BLaER1 (cell line): ENCODE data around the gene ZDHHC11B.
A peak's percentile ranks its signal among the peaks of the same experiment; 100 is the strongest.
"Not testable (repeated sequence)": the region's sequence is repeated elsewhere in the genome, so short reads cannot be mapped to it uniquely, and the experiment has no call there.

ENCODE experiments used
- H3K27ac ChIP-seq: shearing (Covaris generic); formaldehyde crosslinking; 2 replicates; pipeline ENCODE4 v1.8.1; 2022
- H3K27me3 ChIP-seq: shearing (Covaris generic); formaldehyde crosslinking; 2 replicates; pipeline ENCODE4 v1.8.1; 2022
- H3K36me3 ChIP-seq: shearing (Covaris generic); formaldehyde crosslinking; 2 replicates; pipeline ENCODE4 v1.8.1; 2022
- H3K4me1 ChIP-seq: shearing (Covaris generic); formaldehyde crosslinking; 2 replicates; pipeline ENCODE4 v1.8.1; 2022
- H3K4me2 ChIP-seq: shearing (Covaris generic); formaldehyde crosslinking; 2 replicates; pipeline ENCODE4 v1.8.1; 2022
- H3K4me3 ChIP-seq: shearing (Covaris generic); formaldehyde crosslinking; 2 replicates; pipeline ENCODE4 v1.8.1; 2022
- H3K9ac ChIP-seq: shearing (Covaris generic); formaldehyde crosslinking; 2 replicates; pipeline ENCODE4 v1.8.1; 2022
- H3K9me3 ChIP-seq: shearing (Covaris generic); formaldehyde crosslinking; 2 replicates; pipeline ENCODE4 v1.8.1; 2022
- H4K20me1 ChIP-seq: shearing (Covaris generic); formaldehyde crosslinking; 2 replicates; pipeline ENCODE4 v1.8.1; 2022
- Cebpa-rat ChIP-seq: shearing (Covaris generic); IDR thresholded peaks from 2 replicates; pipeline ENCODE4 v1.8.1; 2022

Gene ZDHHC11B

GRCh38 chr5:692529-693041 lies 91.9 kb downstream of the ZDHHC11B start:
- H3K9me3 ChIP-seq, H3K4me1 ChIP-seq, H3K36me3 ChIP-seq, H4K20me1 ChIP-seq, H3K27ac ChIP-seq, H3K9ac ChIP-seq: not testable (repeated sequence)
- H3K27me3 ChIP-seq = peaks cover 20% of the 10 kb centered on the region
- peak overlapping the region; percentile 63 for H3K4me3 ChIP-seq
- H3K4me2 ChIP-seq = peak overlapping the region; percentile 88

GRCh38 chr5:691817-692528 lies 92.6 kb downstream of the ZDHHC11B start:
- no peak overlapping the region for H3K27ac ChIP-seq
- no peak for TF ChIP-seq Cebpa-rat
- H3K4me3 ChIP-seq = peak overlapping the region; percentile 63; the same call in 1 of the 2 replicates
- H3K9me3 ChIP-seq = no peaks in the 10 kb centered on the region
- H3K36me3 ChIP-seq = no peaks in the 10 kb centered on the region
- 0 out of 2 replicates have a peak, but pooled peaks cover 4% of the 10 kb centered on the region for H3K4me1 ChIP-seq
- peaks cover 20% of the 10 kb centered on the region for H3K27me3 ChIP-seq
- no peaks in the 10 kb centered on the region for H4K20me1 ChIP-seq
- peak overlapping the region; percentile 88 for H3K4me2 ChIP-seq
- H3K9ac ChIP-seq = no peak overlapping the region

GRCh38 chr5:691049-691448 lies 93.5 kb downstream of the ZDHHC11B start:
- not testable (repeated sequence) for H3K9me3 ChIP-seq, H3K4me2 ChIP-seq, H3K9ac ChIP-seq, H4K20me1 ChIP-seq, H3K36me3 ChIP-seq, H3K27ac ChIP-seq, H3K4me1 ChIP-seq, H3K4me3 ChIP-seq
- peaks cover 20% of the 10 kb centered on the region for H3K27me3 ChIP-seq

GRCh38 chr5:690293-690692 lies 94.2 kb downstream of the ZDHHC11B start:
- not testable (repeated sequence) for H3K4me2 ChIP-seq, H3K9me3 ChIP-seq, H3K27ac ChIP-seq, H3K9ac ChIP-seq, H4K20me1 ChIP-seq, H3K4me3 ChIP-seq, H3K4me1 ChIP-seq, H3K36me3 ChIP-seq
- H3K27me3 ChIP-seq = peaks cover 20% of the 10 kb centered on the region

- not testable (repeated sequence) for H3K4me3 ChIP-seq, H3K4me2 ChIP-seq, H3K27ac ChIP-seq, H3K9me3 ChIP-seq, H3K9ac ChIP-seq, H3K36me3 ChIP-seq
- Histone ChIP-seq H4K20me1 (peaks cover 18% of the 10 kb centered on the region), H3K27me3 (peaks cover 16% of the 10 kb centered on the region), H3K4me1 (peaks cover 14% of the 10 kb centered on the region)
These were observed 96.0 kb downstream of the ZDHHC11B start for GRCh38 chr5:688348-689010.

GRCh38 chr5:686936-687335 lies 97.6 kb downstream of the ZDHHC11B start:
- H3K4me1 ChIP-seq = peaks cover 11% of the 10 kb centered on the region
- not testable (repeated sequence) for H3K36me3 ChIP-seq, H3K27me3 ChIP-seq

GRCh38 chr5:686172-686523 lies 98.4 kb downstream of the ZDHHC11B start:
- not testable (repeated sequence) for H3K9ac ChIP-seq
- Histone ChIP-seq H4K20me1 (peaks cover 28% of the 10 kb centered on the region), H3K4me1 (peaks cover 11% of the 10 kb centered on the region)

More at GRCh38 chr5:686936-687335, 97.6 kb downstream of the ZDHHC11B start:
- H3K4me2 ChIP-seq, H3K9me3 ChIP-seq, H3K4me3 ChIP-seq, H3K27ac ChIP-seq, H3K9ac ChIP-seq: not testable (repeated sequence)
- H4K20me1 ChIP-seq = peaks cover 28% of the 10 kb centered on the region

GRCh38 chr5:685262-686171 lies 99.0 kb downstream of the ZDHHC11B start:
- Histone ChIP-seq H3K4me3 (no peak overlapping the region), H3K4me2 (no peak overlapping the region), H3K27ac (no peak overlapping the region), H3K27me3 (no peaks in the 10 kb centered on the region), H4K20me1 (peaks cover 28% of the 10 kb centered on the region), H3K36me3 (no peaks in the 10 kb centered on the region), H3K9ac (no peak overlapping the region), H3K9me3 (no peaks in the 10 kb centered on the region), H3K4me1 (peaks cover 11% of the 10 kb centered on the region)
- no peak for TF ChIP-seq Cebpa-rat

More at GRCh38 chr5:686172-686523, 98.4 kb downstream of the ZDHHC11B start:
- not testable (repeated sequence) for H3K4me3 ChIP-seq, H3K9me3 ChIP-seq, H3K27ac ChIP-seq, H3K36me3 ChIP-seq, H3K4me2 ChIP-seq, H3K27me3 ChIP-seq

GRCh38 chr5:684751-685216 lies 99.7 kb downstream of the ZDHHC11B start:
- H3K9ac ChIP-seq = no peak overlapping the region
- H3K27me3 ChIP-seq = no peaks in the 10 kb centered on the region
- H3K36me3 ChIP-seq = no peaks in the 10 kb centered on the region
- no peak overlapping the region for H3K4me2 ChIP-seq
- peaks cover 28% of the 10 kb centered on the region for H4K20me1 ChIP-seq
- H3K4me1 ChIP-seq = peaks cover 11% of the 10 kb centered on the region
- no peak overlapping the region for H3K27ac ChIP-seq
- no peak for TF ChIP-seq Cebpa-rat
- no peaks in the 10 kb centered on the region for H3K9me3 ChIP-seq
- no peak overlapping the region for H3K4me3 ChIP-seq
